ENCODE measurements around the gene AOPEP.

Gene AOPEP

DNA sequence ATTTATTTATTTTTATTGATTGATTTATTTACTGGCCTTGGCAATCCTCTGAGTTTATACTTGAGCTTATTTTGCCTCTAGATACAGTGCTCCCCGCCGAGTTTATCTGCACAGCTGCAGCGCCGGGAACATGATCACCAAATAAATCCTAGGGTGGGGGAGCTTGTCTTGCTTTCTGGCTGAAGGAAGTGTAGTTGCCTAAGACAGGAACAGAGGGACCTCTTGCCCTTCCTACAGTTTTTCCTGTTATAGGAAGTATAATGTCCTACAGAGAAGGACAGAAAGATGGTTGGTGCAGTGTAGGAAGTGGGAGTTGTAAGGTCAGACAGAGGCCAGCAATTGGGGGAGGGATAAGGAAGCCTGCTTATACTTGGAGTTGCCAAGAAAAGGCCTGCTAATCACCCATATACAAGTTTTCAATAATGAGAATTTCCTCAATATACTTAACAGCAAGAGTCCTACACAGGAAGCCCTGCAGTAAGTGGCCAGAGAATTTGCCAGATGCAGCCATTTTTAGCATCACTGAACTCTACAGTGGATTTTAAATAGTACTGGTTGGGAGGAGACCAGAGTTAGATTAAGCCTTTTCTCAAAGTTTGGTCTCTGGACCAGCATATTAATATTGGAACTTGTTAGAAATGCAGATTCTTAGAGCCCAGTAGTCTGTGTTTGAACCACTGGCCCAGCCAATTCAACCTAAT is 7.7 kb downstream of the AOPEP start:
- no peak overlapping the region for H3K27ac ChIP-seq (ENCODE audit: low read length)
- H3K4me2 ChIP-seq (ENCODE audit: low read length): no peak overlapping the region
- H3K27me3 ChIP-seq (ENCODE audit: low read depth, low read length): no peaks in the 10 kb centered on the region
- peaks cover 3% of the 10 kb centered on the region for H3K36me3 ChIP-seq (replicated peaks; ENCODE audit: low read depth, low read length)
- H3K79me2 ChIP-seq (ENCODE audit: low read length): no peaks in the 10 kb centered on the region
- TF ChIP-seq EZH2phosphoT487 (IDR thresholded peaks at IDR 0.05; ENCODE audit: low read depth): no peak
- TF ChIP-seq CTCF (IDR thresholded peaks at IDR 0.05; ENCODE audit: low read depth, low read length): no peak
- H2AFZ ChIP-seq (ENCODE audit: low read depth, low read length): no peak overlapping the region
- no peaks in the 10 kb centered on the region for H3K9me3 ChIP-seq (ENCODE audit: insufficient read depth, low read length)
- H3K9ac ChIP-seq (ENCODE audit: low read length): no peak overlapping the region
- H3K4me1 ChIP-seq (ENCODE audit: low read length): no peaks in the 10 kb centered on the region
- H4K20me1 ChIP-seq (ENCODE audit: insufficient read depth, low read length): no peaks in the 10 kb centered on the region
- no peak overlapping the region for H3K4me3 ChIP-seq (ENCODE audit: low read length)

- Histone ChIP-seq H3K27ac (ENCODE audit: low read length) (no peak overlapping the region), H3K4me1 (ENCODE audit: low read length) (no peaks in the 10 kb centered on the region), H3K9me3 (ENCODE audit: insufficient read depth, low read length) (no peaks in the 10 kb centered on the region), H3K4me2 (ENCODE audit: low read length) (no peak overlapping the region), H3K9ac (ENCODE audit: low read length) (no peak overlapping the region), H2AFZ (ENCODE audit: low read depth, low read length) (no peak overlapping the region), H4K20me1 (ENCODE audit: insufficient read depth, low read length) (no peaks in the 10 kb centered on the region), H3K79me2 (ENCODE audit: low read length) (no peaks in the 10 kb centered on the region), H3K27me3 (ENCODE audit: low read depth, low read length) (no peaks in the 10 kb centered on the region), H3K4me3 (ENCODE audit: low read length) (no peak overlapping the region), H3K36me3 (replicated peaks; ENCODE audit: low read depth, low read length) (peaks cover 3% of the 10 kb centered on the region)
- TF ChIP-seq EZH2phosphoT487 (IDR thresholded peaks at IDR 0.05; ENCODE audit: low read depth): no peak
- no peak for TF ChIP-seq CTCF (IDR thresholded peaks at IDR 0.05; ENCODE audit: low read depth, low read length)
These were observed 10.3 kb downstream of the AOPEP start for GRCh38 chr9:94736759-94737158.

DNA sequence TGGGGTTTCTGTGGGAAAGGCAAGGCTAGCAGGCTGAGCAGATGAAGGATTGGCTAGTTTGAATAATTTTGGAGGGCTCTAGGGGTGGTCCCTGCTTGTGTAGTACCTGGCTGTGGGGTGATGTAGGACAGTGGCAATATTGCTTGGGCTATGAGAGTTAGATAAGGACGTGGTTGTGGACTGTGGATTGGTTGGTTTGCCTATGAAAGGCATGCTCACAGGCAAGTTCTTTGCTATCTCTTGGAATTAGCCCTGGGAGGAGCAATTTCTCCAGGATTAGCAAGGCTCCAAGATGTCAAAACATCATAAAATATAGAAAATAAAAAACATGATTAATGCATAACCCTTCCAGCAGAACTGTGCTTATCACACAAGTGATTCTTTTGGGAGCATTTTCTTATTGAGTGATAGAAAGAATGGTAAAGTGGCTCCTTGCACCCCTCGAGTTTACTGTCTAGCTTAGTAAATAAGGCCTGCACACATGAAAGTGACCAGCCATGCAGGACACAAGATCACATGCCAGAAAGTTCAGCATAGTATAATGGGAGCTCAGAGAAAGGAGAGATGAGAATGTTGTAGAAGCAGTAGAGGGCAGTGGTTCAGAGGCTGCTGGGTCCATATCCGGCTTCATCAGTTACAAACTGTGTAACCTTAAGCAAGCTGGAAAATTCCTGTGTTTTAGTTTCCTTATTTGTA is 13.8 kb downstream of the AOPEP start:
- Histone ChIP-seq H4K20me1 (ENCODE audit: insufficient read depth, low read length) (no peaks in the 10 kb centered on the region), H3K27ac (ENCODE audit: low read length) (no peak overlapping the region), H3K9ac (ENCODE audit: low read length) (no peak overlapping the region), H3K27me3 (ENCODE audit: low read depth, low read length) (no peaks in the 10 kb centered on the region), H2AFZ (ENCODE audit: low read depth, low read length) (no peak overlapping the region), H3K79me2 (ENCODE audit: low read length) (no peaks in the 10 kb centered on the region), H3K4me3 (ENCODE audit: low read length) (no peak overlapping the region), H3K9me3 (ENCODE audit: insufficient read depth, low read length) (no peaks in the 10 kb centered on the region), H3K4me2 (ENCODE audit: low read length) (no peak overlapping the region), H3K4me1 (ENCODE audit: low read length) (no peaks in the 10 kb centered on the region), H3K36me3 (replicated peaks; ENCODE audit: low read depth, low read length) (no peaks in the 10 kb centered on the region)
- TF ChIP-seq EZH2phosphoT487 (IDR thresholded peaks at IDR 0.05; ENCODE audit: low read depth): no peak
- TF ChIP-seq CTCF (IDR thresholded peaks at IDR 0.05; ENCODE audit: low read depth, low read length): no peak

DNA sequence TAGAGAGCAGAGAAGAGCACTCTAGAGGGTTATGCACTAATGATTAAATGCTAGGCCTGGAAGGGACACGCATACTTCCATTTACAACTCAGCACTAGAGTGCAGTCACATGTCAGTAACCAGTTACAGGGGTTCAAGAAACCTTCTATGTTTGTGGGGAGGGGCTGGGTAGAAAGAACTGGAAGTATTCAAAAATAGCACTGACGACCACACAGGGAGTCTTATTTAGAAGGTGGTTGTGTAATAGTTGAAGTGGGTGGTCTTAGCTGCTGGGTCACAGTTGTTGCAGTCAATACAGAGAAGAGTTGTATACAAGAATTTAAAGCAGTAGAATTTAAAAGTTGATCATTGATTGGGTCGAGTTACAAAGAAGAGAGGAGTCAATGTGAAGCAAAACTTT is 15.4 kb downstream of the AOPEP start:
- Histone ChIP-seq H3K9me3 (ENCODE audit: insufficient read depth, low read length) (no peaks in the 10 kb centered on the region), H3K79me2 (ENCODE audit: low read length) (no peaks in the 10 kb centered on the region), H3K4me3 (ENCODE audit: low read length) (no peak overlapping the region), H3K27ac (ENCODE audit: low read length) (no peak overlapping the region), H3K4me2 (ENCODE audit: low read length) (no peak overlapping the region), H3K9ac (ENCODE audit: low read length) (no peak overlapping the region), H4K20me1 (ENCODE audit: insufficient read depth, low read length) (no peaks in the 10 kb centered on the region), H2AFZ (ENCODE audit: low read depth, low read length) (no peak overlapping the region), H3K4me1 (ENCODE audit: low read length) (no peaks in the 10 kb centered on the region), H3K27me3 (ENCODE audit: low read depth, low read length) (no peaks in the 10 kb centered on the region), H3K36me3 (replicated peaks; ENCODE audit: low read depth, low read length) (no peaks in the 10 kb centered on the region)
- no peak for TF ChIP-seq EZH2phosphoT487 (IDR thresholded peaks at IDR 0.05; ENCODE audit: low read depth)
- TF ChIP-seq CTCF (IDR thresholded peaks at IDR 0.05; ENCODE audit: low read depth, low read length): no peak

All from OCI-LY3 (cell line).